LNCaP clone FGC (cell line): ENCODE data around the gene ELP6.
A peak's percentile ranks its signal among the peaks of the same experiment; 100 is the strongest.
"Not testable (repeated sequence)": the region's sequence is repeated elsewhere in the genome, so short reads cannot be mapped to it uniquely, and the experiment has no call there.

ENCODE experiments used
- DNase-seq: peaks from one replicate; pipeline ENCODE4 v3.0.0-alpha.2; 2011; ENCODE audit warnings: low read depth
- H3K4me3 ChIP-seq: 2 replicates; pipeline ENCODE4 v1.5.1; 2011; ENCODE audit warnings: mild to moderate bottlenecking, low read depth, low read length, control low read depth
- CTCF ChIP-seq: IDR thresholded peaks from 2 replicates; pipeline ENCODE4 v1.5.1; 2012; ENCODE audit warnings: mild to moderate bottlenecking; ENCODE audit not compliant: control insufficient read depth, insufficient read depth; ENCODE audit errors: extremely low read depth

ELP6 gene

DNA sequence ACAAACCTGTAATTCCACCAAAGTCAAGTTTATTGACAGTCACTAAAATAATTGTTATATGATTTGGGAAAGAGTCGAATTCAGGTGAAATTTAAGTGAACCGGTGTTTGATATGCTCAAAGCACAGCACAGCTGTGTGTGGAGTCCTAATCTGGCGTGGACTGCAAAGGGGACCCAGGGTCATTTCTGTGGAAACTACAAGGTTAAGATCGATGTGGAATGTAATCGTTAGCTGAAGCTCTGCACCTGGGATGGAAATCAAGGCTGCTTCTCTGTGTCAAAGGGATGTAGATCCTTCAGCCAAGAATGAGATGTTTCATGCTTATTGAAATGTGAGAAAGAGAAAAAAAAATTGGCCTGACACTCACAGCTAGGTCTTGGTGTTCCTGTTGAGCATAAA is 1.6 kb upstream of the ELP6 start:
- no peak overlapping the region for H3K4me3 ChIP-seq
- no peak for DNase-seq
- TF ChIP-seq CTCF: no peak

DNA sequence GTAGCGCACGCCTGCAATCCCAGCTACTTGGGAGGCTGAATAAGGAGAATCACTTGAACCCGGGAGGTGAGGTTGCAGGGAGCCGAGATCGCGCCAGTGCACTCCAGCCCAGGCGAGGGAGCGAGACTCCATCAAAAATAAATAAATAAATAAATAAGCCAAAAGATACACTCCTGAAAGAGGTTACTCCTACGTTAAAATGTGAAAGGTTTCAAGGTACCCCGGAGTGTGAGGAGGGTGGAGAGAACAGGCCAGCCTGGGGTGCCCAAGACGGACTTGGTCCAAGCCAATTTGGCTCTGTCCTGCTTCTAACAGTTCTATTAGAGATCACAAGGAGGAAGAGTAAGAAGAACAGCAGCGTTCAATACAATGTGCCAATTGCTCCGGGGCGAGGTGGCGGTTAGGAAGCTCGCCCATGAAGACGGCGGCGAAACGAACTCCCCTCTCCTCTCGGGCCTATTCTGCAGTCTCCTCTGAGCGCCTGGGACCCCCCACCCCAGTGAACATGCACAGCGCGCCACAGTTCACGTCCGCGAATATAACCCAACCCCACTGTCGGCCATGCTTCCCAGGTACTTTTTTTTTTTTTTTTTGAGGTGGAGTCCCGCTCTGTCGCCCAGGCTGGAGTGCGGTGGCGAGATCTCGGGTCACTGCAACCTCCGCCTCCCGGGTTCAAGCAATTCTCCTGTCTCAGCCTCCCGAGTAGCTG is 942 bp downstream of the ELP6 start:
- H3K4me3 ChIP-seq: peak overlapping the region; percentile 81
- TF ChIP-seq CTCF: no peak
- no peak for DNase-seq

DNA sequence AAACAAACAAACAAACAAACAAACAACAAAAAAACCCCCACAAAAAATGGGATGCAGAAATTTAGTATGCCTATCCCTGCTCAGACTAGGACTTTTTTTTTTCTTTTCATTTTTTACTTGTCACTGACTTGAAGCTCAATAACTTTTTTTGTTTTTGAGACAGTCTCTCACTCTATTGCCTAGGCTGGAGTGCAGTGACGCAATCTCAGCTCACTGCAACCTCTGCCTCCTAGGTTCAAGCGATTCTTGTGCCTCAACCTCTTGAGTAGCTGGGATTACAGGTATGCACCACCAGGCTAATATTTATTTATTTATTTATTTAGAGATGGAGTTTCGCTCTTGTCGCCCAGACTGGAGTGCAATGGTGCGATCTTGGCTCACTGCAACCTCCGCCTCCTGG is 8.2 kb downstream of the ELP6 start:
- not testable (repeated sequence) for DNase-seq, H3K4me3 ChIP-seq

GRCh38 chr3:47504113-47504512 is 9.4 kb downstream of the ELP6 start:
- no peak for TF ChIP-seq CTCF
- DNase-seq: no peak
- H3K4me3 ChIP-seq: no peak overlapping the region

GRCh38 chr3:47503033-47503432 is 10.5 kb downstream of the ELP6 start:
- TF ChIP-seq CTCF: no peak
- H3K4me3 ChIP-seq: no peak overlapping the region
- DNase-seq: no peak

DNA sequence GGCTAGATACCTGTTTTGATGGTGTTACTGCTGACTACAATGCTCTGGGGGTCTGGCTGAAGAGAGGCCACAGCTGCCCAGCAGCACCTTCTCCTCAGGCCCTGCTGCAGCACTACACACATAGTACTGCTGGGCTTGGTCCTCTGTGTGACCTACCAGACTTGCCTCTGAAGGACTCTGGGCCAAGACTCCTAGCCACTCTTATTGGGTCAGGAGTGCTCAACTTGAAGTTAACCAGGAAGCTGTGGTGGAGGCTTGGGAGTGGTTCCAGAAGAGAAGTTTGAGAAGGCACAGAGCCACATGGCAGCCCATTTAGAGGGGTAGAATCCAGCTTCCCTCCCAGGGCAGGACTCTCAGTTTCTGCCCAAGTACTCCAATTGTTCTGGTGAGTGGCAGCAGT is 16.6 kb downstream of the ELP6 start:
- no peak overlapping the region for H3K4me3 ChIP-seq
- no peak for DNase-seq
- TF ChIP-seq CTCF: no peak

- no peak for TF ChIP-seq CTCF
- no peak for DNase-seq
Observed at GRCh38 chr3:47495886-47496285, 17.6 kb downstream of the ELP6 start.

More at GRCh38 chr3:47495886-47496285, 17.6 kb downstream of the ELP6 start:
- no peak overlapping the region for H3K4me3 ChIP-seq
